Epithelial cell of proximal tubule (primary cell): Measurements from ENCODE around the gene NR3C1. TPM values are rescaled to one million over a fixed set of nuclear protein-coding genes. Genes with fewer than 3 reads are reported as not detected.

Source experiments
- DNase-seq: peaks from one replicate; pipeline ENCODE4 v3.0.0-alpha.2; 2011; ENCODE audit warnings: low read depth
- H3K4me3 ChIP-seq: 2 replicates; pipeline ENCODE4 v1.5.1; 2011; ENCODE audit warnings: low read depth, mild to moderate bottlenecking, low read length
- CTCF ChIP-seq: conservative IDR thresholded peaks from 2 replicates; pipeline ENCODE4 v1.5.1; 2012; ENCODE audit warnings: low read depth, mild to moderate bottlenecking, low read length
- total RNA-seq: library from RNA; depleted of rRNA; stranded (reverse); fragments of >200 nt; gene quantifications from 2 replicates; pipeline ENCODE4 v1.2.3, GENCODE V29; 2015

The NR3C1 gene
- total RNA-seq, 1 donor from 2014 or later, result 14.6 TPM

GRCh38 chr5:143376911-143377813 is 26.3 kb downstream of the NR3C1 start:
- no peak for TF ChIP-seq CTCF
- no peak for DNase-seq
- H3K4me3 ChIP-seq, result no peak overlapping the region

GRCh38 chr5:143376195-143376779 is 27.2 kb downstream of the NR3C1 start:
- H3K4me3 ChIP-seq, result no peak overlapping the region
- no peak for DNase-seq
- TF ChIP-seq CTCF, result no peak

GRCh38 chr5:143374496-143375217 is 28.8 kb downstream of the NR3C1 start:
- H3K4me3 ChIP-seq, result no peak overlapping the region
- no peak for DNase-seq
- TF ChIP-seq CTCF, result no peak

- no peak for TF ChIP-seq CTCF
- DNase-seq, result no peak
- no peak overlapping the region for H3K4me3 ChIP-seq
Measured at GRCh38 chr5:143373076-143373475, 30.4 kb downstream of the NR3C1 start.

- DNase-seq, result no peak
- TF ChIP-seq CTCF, result no peak
- no peak overlapping the region for H3K4me3 ChIP-seq
Measured at GRCh38 chr5:143372187-143372829, 31.2 kb downstream of the NR3C1 start.

GRCh38 chr5:143370440-143370839 is 33.0 kb downstream of the NR3C1 start:
- DNase-seq, result no peak
- H3K4me3 ChIP-seq, result no peak overlapping the region
- no peak for TF ChIP-seq CTCF
